Caco-2 (cell line): ENCODE measurements around the gene NDST4. TPM values are rescaled to one million over a fixed set of nuclear protein-coding genes. Genes with fewer than 3 reads are reported as not detected.

Experiments used
- BruUV-seq: library from RNA; stranded (reverse); fragments of 400-500 nt; replicated peaks from 2 replicates; lab custom pipeline; 2021; lab: Mats Ljungman, UMichigan
- CTCF ChIA-PET: fragments of 300-600 bp; sonication (Branson Sonifier 250); formaldehyde crosslinking; loops from one replicate; lab custom pipeline; 2022; ENCODE audit warnings: antibody characterized with exemption; lab: Charles Lee
- POLR2A ChIA-PET: fragments of 300-600 bp; sonication (Branson Sonifier 250); formaldehyde crosslinking; loops from one replicate; lab custom pipeline; 2022; ENCODE audit warnings: antibody characterized with exemption; lab: Charles Lee
- DNase-seq, 2 experiments: peaks; one replicate each; pipeline versions ENCODE4 v3.0.0 to v3.0.0-alpha.2; 2020 to 2022
- H3K27me3 ChIP-seq: replicated peaks from 2 replicates; pipeline ENCODE4 v1.6.0; 2011; ENCODE audit warnings: low read length; ENCODE audit not compliant: control insufficient read depth, insufficient read depth
- H3K36me3 ChIP-seq: 2 replicates; pipeline ENCODE4 v1.5.1; 2011; ENCODE audit warnings: low read length; ENCODE audit not compliant: control insufficient read depth, insufficient read depth
- H3K4me1 ChIP-seq: fragments of 250-450 bp; sonication (Bioruptor Pico); 2 replicates; pipeline ENCODE4 v1.5.1; 2020; ENCODE audit warnings: mild to moderate bottlenecking
- H3K4me3 ChIP-seq: 2 replicates; pipeline ENCODE4 v1.5.1; 2011; ENCODE audit warnings: low read depth, mild to moderate bottlenecking, control low read depth, low read length
- H3K9me3 ChIP-seq: fragments of 250-450 bp; sonication (Bioruptor Pico); 2 replicates; pipeline ENCODE4 v1.5.1; 2020; ENCODE audit warnings: mild to moderate bottlenecking, moderate library complexity
- H3K27ac Mint-ChIP-seq: one replicate; pipeline ENCODE4 v1.8.0; 2022; ENCODE audit warnings: mixed read lengths; ENCODE audit not compliant: unreplicated experiment
- H3K27me3 Mint-ChIP-seq: one replicate; pipeline ENCODE4 v1.8.0; 2022; ENCODE audit warnings: mixed read lengths; ENCODE audit not compliant: insufficient read depth, unreplicated experiment
- H3K36me3 Mint-ChIP-seq: one replicate; pipeline ENCODE4 v1.8.0; 2022; ENCODE audit warnings: mild to moderate bottlenecking, mixed read lengths; ENCODE audit not compliant: insufficient read depth, unreplicated experiment
- H3K4me1 Mint-ChIP-seq: one replicate; pipeline ENCODE4 v1.8.0; 2022; ENCODE audit warnings: low read depth, mixed read lengths; ENCODE audit not compliant: unreplicated experiment
- H3K4me3 Mint-ChIP-seq: one replicate; pipeline ENCODE4 v1.8.0; 2022; ENCODE audit warnings: mild to moderate bottlenecking, moderate library complexity, mixed read lengths; ENCODE audit not compliant: unreplicated experiment
- H3K9me3 Mint-ChIP-seq: one replicate; pipeline ENCODE4 v1.8.0; 2022; ENCODE audit warnings: mixed read lengths; ENCODE audit not compliant: unreplicated experiment
- CTCF ChIP-seq, 2 experiments: fragments of 200-600 bp in 1 of 2; IDR thresholded peaks; 1 replicate in 1 of 2; 2 replicates in 1 of 2; pipeline versions ENCODE4 v1.5.1 to v1.8.0; 2011 to 2022; ENCODE audit warnings: antibody characterized with exemption in 1 of 2, control low read depth in 1 of 2, inconsistent platforms in 1 of 2, low read depth in 1 of 2, low read length in 1 of 2, mild to moderate bottlenecking in 1 of 2, moderate library complexity in 1 of 2; ENCODE audit not compliant: insufficient read depth in 1 of 2, severe bottlenecking in 1 of 2, unreplicated experiment in 1 of 2
- intact Hi-C: fragments of 100-400 bp; cut with micrococcal nuclease; formaldehyde crosslinking; loops from one replicate; pipeline ENCODE4 v1.10.0; 2022; ENCODE audit not compliant: unreplicated experiment
- total RNA-seq: library from RNA; stranded (reverse); gene quantifications from 2 replicates; pipeline ENCODE4 v1.2.3, GENCODE V29; 2022

The NDST4 gene
- total RNA-seq, 1 experiment from 2014 or later = 4.4 TPM

GRCh38 chr4:115149106-115149505 is 35.7 kb upstream of the NDST4 start:
- no peak overlapping the region for H3K4me3 ChIP-seq
- Mint-ChIP-seq H3K36me3 (no peaks in the 10 kb centered on the region), H3K27me3 (peaks cover 3% of the 10 kb centered on the region), H3K27ac (no peak overlapping the region), H3K4me1 (no peaks in the 10 kb centered on the region), H3K9me3 (no peaks in the 10 kb centered on the region), H3K4me3 (no peak overlapping the region)
- CTCF ChIA-PET = no interaction called here
- H3K9me3 ChIP-seq = no peaks in the 10 kb centered on the region
- H3K27me3 ChIP-seq = no peaks in the 10 kb centered on the region
- intact Hi-C loops = no loop called here
- POLR2A ChIA-PET = no interaction called here
- no peaks in the 10 kb centered on the region for H3K36me3 ChIP-seq
- no peaks in the 10 kb centered on the region for H3K4me1 ChIP-seq
- no TSS peak for BruUV-seq
- TF ChIP-seq CTCF (IDR thresholded peaks at IDR 0.05; ENCODE audit: insufficient read depth in 1 of 2, low read depth in 1 of 2, low read length in 1 of 2, severe bottlenecking in 1 of 2, unreplicated experiment in 1 of 2) = no peak
- no peak for DNase-seq

- Histone ChIP-seq H3K4me3 (no peak overlapping the region), H3K4me1 (no peaks in the 10 kb centered on the region)
Observed at GRCh38 chr4:115145393-115146160, 32.2 kb upstream of the NDST4 start.

GRCh38 chr4:115128037-115128436 is 14.6 kb upstream of the NDST4 start:
- Mint-ChIP-seq H3K4me3 (no peak overlapping the region), H3K36me3 (no peaks in the 10 kb centered on the region), H3K27me3 (no peaks in the 10 kb centered on the region), H3K4me1 (no peaks in the 10 kb centered on the region), H3K27ac (no peak overlapping the region), H3K9me3 (no peaks in the 10 kb centered on the region)
- no peaks in the 10 kb centered on the region for H3K36me3 ChIP-seq
- intact Hi-C loops = no loop called here
- POLR2A ChIA-PET = no interaction called here
- BruUV-seq = no TSS peak
- no peak for TF ChIP-seq CTCF (IDR thresholded peaks at IDR 0.05; ENCODE audit: insufficient read depth in 1 of 2, low read depth in 1 of 2, low read length in 1 of 2, severe bottlenecking in 1 of 2, unreplicated experiment in 1 of 2)
- no peak overlapping the region for H3K4me3 ChIP-seq
- CTCF ChIA-PET = no interaction called here
- no peaks in the 10 kb centered on the region for H3K27me3 ChIP-seq
- H3K9me3 ChIP-seq = no peaks in the 10 kb centered on the region
- H3K4me1 ChIP-seq = no peaks in the 10 kb centered on the region
- no peak for DNase-seq

More at GRCh38 chr4:115145393-115146160, 32.2 kb upstream of the NDST4 start:
- ChIA-PET CTCF (no interaction called here), POLR2A (no interaction called here)
- H3K27ac Mint-ChIP-seq = no peak overlapping the region
- H3K36me3 Mint-ChIP-seq = no peaks in the 10 kb centered on the region
- intact Hi-C loops = no loop called here
- DNase-seq = no peak
- Histone ChIP-seq H3K27me3 (no peaks in the 10 kb centered on the region), H3K9me3 (no peaks in the 10 kb centered on the region), H3K36me3 (no peaks in the 10 kb centered on the region)
- H3K4me3 Mint-ChIP-seq = no peak overlapping the region
- H3K4me1 Mint-ChIP-seq = no peaks in the 10 kb centered on the region
- peaks cover 3% of the 10 kb centered on the region for H3K27me3 Mint-ChIP-seq
- no TSS peak for BruUV-seq
- TF ChIP-seq CTCF (IDR thresholded peaks at IDR 0.05; ENCODE audit: insufficient read depth in 1 of 2, low read depth in 1 of 2, low read length in 1 of 2, severe bottlenecking in 1 of 2, unreplicated experiment in 1 of 2) = no peak
- H3K9me3 Mint-ChIP-seq = no peaks in the 10 kb centered on the region
